ENCODE measurements around the gene GARRE1.
"Not testable (repeated sequence)": the region's sequence is repeated elsewhere in the genome, so short reads cannot be mapped to it uniquely, and the experiment has no call there.

The GARRE1 gene

DNA sequence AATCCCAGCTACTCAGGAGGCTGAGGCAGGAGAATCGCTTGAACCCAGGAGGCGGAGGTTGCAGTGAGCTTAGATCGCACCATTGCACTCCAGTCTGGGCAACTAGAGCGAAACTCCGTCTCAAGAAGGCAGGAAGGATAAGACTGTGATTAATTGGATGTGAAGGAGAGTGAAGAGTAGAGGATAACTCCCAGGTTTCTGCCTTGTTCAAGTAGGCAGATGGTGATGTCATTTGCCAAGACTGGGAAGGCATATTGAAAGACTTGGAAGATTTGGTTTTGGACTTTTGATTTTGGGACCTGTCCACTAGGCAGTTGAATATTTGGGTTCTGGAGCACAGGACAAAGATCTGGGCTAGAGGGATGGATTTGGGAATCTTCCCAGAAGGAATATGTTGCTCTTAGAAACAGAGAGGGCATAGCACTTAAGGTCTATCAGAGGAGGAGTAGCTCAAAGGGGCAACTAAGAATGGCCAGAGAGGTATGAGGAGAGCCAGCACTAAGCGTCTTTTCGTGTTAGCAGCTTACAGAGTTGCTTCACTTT lies 20.0 kb downstream of the GARRE1 start:
- no peaks in the 10 kb centered on the region for H3K36me3 ChIP-seq
- H3K9me3 ChIP-seq: no peaks in the 10 kb centered on the region
- H3K4me1 ChIP-seq: peaks cover 5% of the 10 kb centered on the region
- no peak for DNase-seq
- H3K4me3 ChIP-seq (ENCODE audit: low read depth, low read length): no peak overlapping the region
- no peaks in the 10 kb centered on the region for H3K27me3 ChIP-seq
- TF ChIP-seq, protein P1, sequence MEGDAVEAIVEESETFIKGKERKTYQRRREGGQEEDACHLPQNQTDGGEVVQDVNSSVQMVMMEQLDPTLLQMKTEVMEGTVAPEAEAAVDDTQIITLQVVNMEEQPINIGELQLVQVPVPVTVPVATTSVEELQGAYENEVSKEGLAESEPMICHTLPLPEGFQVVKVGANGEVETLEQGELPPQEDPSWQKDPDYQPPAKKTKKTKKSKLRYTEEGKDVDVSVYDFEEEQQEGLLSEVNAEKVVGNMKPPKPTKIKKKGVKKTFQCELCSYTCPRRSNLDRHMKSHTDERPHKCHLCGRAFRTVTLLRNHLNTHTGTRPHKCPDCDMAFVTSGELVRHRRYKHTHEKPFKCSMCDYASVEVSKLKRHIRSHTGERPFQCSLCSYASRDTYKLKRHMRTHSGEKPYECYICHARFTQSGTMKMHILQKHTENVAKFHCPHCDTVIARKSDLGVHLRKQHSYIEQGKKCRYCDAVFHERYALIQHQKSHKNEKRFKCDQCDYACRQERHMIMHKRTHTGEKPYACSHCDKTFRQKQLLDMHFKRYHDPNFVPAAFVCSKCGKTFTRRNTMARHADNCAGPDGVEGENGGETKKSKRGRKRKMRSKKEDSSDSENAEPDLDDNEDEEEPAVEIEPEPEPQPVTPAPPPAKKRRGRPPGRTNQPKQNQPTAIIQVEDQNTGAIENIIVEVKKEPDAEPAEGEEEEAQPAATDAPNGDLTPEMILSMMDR (IDR thresholded peaks at IDR 0.05; ENCODE audit: low read depth, low read length): no peak

DNA sequence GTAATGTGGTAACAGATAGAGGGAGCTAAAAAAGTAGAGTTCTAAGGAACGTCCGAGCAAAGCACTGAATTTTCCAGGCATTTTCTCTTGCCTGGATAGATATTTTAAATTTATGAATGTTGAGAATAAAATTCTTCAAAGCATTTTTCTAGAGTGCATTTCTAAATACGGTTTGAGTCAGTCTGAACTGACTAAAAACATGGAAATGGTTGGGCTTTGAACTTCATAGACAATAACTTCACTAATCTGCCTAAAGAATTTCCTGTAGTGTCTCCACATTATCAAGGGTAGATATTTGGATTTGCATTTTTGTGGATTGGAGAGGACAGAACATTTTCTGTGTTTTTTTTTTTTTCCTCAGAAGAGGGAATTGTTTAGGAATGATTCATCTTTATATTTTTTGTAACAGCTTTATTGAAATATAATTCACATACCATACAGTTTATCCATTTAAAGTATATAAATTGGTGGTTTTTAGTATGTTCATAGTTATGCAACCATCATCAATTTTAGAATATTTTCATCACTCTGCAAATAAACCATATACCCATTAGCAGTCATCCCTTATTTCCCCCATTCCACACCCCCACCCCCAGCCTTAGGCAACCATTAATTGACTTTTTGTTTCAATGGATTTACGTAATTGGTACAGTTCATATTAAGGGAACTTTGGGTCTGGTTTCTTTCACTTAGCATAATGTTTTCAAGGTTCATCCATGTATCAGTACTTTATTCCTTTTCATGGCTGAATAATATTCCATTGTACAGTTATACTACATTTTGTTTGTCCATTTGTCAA lies 20.7 kb downstream of the GARRE1 start:
- no peaks in the 10 kb centered on the region for H3K9me3 ChIP-seq
- peaks cover 2% of the 10 kb centered on the region for H3K4me1 ChIP-seq
- TF ChIP-seq, protein P1 (IDR thresholded peaks at IDR 0.05; ENCODE audit: low read depth, low read length): no peak
- H3K36me3 ChIP-seq: no peaks in the 10 kb centered on the region
- no peak overlapping the region for H3K4me3 ChIP-seq (ENCODE audit: low read depth, low read length)
- no peaks in the 10 kb centered on the region for H3K27me3 ChIP-seq
- DNase-seq: no peak

DNA sequence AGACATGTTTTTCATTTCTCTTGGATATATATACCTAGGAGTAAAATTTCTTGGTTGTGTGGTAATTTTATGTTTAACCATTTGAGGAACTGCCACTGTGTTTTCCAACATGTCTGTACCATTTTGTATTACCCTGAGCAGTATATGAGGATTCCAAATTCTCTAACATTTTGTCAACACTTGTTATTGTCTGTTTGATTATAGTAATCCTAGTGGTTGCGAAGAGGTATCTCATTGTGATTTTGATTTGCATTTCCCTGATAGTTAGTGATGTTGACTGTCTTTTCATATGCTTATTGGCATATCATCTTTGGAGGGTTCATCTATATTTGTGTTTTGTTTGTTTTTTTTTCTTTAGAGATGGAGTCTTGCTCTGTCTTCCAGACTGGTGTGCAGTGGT lies 21.4 kb downstream of the GARRE1 start:
- H3K4me3 ChIP-seq (ENCODE audit: low read depth, low read length): no peak overlapping the region
- TF ChIP-seq, protein P1 (IDR thresholded peaks at IDR 0.05; ENCODE audit: low read depth, low read length): no peak
- no peaks in the 10 kb centered on the region for H3K27me3 ChIP-seq
- no peaks in the 10 kb centered on the region for H3K36me3 ChIP-seq
- H3K4me1 ChIP-seq: no peaks in the 10 kb centered on the region
- no peaks in the 10 kb centered on the region for H3K9me3 ChIP-seq
- no peak for DNase-seq

DNA sequence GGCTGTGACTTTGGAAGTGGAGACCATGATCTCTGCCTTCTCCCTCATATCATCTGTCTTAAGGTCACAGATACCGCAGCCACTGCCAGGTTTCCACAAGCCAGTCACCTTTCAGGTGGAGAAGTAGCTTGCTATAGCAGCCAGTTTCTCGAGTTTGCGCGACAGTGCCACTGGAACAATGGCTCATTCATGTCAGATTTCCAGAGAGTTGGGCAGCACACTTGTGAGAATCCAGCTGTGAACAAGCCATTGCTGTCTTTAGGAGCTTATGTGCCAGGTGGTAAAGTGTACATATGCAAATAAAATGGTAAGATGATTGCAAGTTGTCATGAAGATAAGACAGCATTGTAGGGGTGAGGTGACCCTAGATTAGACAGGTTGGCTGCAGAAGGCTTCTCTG lies 22.3 kb downstream of the GARRE1 start:
- no peaks in the 10 kb centered on the region for H3K36me3 ChIP-seq
- H3K4me1 ChIP-seq: no peaks in the 10 kb centered on the region
- no peaks in the 10 kb centered on the region for H3K9me3 ChIP-seq
- TF ChIP-seq, protein P1 (IDR thresholded peaks at IDR 0.05; ENCODE audit: low read depth, low read length): no peak
- no peaks in the 10 kb centered on the region for H3K27me3 ChIP-seq
- no peak for DNase-seq
- no peak overlapping the region for H3K4me3 ChIP-seq (ENCODE audit: low read depth, low read length)

DNA sequence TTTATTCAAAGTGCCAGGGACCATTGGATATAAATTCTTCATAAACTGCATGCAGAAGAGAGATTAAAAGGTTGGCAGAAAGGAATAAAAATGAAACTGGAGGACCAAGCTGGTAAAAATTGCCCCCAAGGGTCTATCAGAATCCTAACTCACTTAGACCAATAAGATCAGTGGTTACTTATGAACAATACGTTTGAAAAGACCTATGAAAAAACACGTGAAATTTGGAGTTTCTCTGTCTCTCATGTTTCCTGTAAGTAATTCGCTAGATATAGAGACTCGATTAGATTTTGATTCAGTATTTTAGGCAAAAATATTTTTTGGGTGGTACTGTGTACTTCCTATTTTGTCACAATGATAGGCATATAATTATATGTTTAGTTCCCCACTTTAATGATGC lies 22.9 kb downstream of the GARRE1 start:
- no peaks in the 10 kb centered on the region for H3K27me3 ChIP-seq
- H3K4me1 ChIP-seq: no peaks in the 10 kb centered on the region
- TF ChIP-seq, protein P1 (IDR thresholded peaks at IDR 0.05; ENCODE audit: low read depth, low read length): no peak
- H3K4me3 ChIP-seq (ENCODE audit: low read depth, low read length): no peak overlapping the region
- no peaks in the 10 kb centered on the region for H3K9me3 ChIP-seq
- DNase-seq: no peak
- no peaks in the 10 kb centered on the region for H3K36me3 ChIP-seq

DNA sequence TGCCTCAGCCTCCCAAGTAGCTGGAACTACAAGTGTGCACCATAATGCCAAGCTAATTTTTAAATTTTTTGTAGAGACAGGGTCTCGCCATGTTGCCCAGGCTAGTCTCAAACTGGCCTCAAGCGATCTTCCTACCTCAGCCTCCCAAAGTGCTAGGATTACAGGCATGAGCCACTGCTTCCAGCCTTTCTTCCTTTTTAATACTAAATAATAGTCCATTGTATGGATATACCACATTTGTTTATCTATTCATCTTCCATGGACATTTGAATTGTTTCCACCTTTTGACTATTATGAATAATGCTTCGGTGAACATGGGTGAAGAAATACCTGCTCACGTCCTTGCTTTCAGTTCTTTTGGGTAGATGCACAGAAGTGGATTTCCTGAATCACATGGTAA lies 24.4 kb downstream of the GARRE1 start:
- Histone ChIP-seq H3K4me3 (ENCODE audit: low read depth, low read length) (no peak overlapping the region), H3K27me3 (no peaks in the 10 kb centered on the region), H3K4me1 (peaks cover 7% of the 10 kb centered on the region), H3K36me3 (no peaks in the 10 kb centered on the region), H3K9me3 (no peaks in the 10 kb centered on the region)
- DNase-seq: no peak
- TF ChIP-seq, protein P1 (IDR thresholded peaks at IDR 0.05; ENCODE audit: low read depth, low read length): no peak

DNA sequence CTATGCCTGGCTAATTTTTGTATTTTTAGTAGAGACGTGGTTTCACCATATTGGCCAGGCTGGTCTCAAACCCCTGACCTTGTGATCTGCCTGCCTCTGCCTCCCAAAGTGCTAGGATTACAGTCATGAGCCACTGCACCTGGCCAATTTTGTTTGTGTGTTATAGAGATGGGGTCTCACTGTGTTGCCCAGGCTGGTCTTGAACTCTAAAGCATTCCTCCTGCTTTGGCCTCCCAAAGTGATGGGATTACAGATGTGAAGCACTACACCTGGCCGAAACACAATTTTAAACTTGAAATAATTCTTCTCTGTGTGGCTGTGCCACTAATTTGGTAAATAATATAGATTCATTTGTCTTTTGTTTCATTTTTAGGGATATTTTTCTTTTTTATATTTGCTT lies 27.1 kb downstream of the GARRE1 start:
- DNase-seq; H3K4me1 ChIP-seq; H3K27me3 ChIP-seq; H3K4me3 ChIP-seq (ENCODE audit: low read depth, low read length); H3K36me3 ChIP-seq; H3K9me3 ChIP-seq: not testable (repeated sequence)

All from BE2C (cell line).